GM19455 (cell line): ENCODE data around the gene SLC19A1.
"Not testable (repeated sequence)": the region's sequence is repeated elsewhere in the genome, so short reads cannot be mapped to it uniquely, and the experiment has no call there.

Source experiments
- ATAC-seq: cut with Tn5 transposase; IDR thresholded peaks from one replicate; pipeline ENCODE4 v1.9.1; 2021; ENCODE audit not compliant: unreplicated experiment

The SLC19A1 gene

GRCh38 chr21:45576838-45577737 is 34.8 kb upstream of the SLC19A1 start:
- ATAC-seq, result no peak

GRCh38 chr21:45575993-45576837 is 34.0 kb upstream of the SLC19A1 start:
- no peak for ATAC-seq

- ATAC-seq, result no peak
These were observed 33.2 kb upstream of the SLC19A1 start for GRCh38 chr21:45575304-45575992.

- no peak for ATAC-seq
These were observed 32.5 kb upstream of the SLC19A1 start for GRCh38 chr21:45574691-45575090.

- no peak for ATAC-seq
These were observed 31.9 kb upstream of the SLC19A1 start for GRCh38 chr21:45574081-45574501.

GRCh38 chr21:45573452-45574035 is 31.3 kb upstream of the SLC19A1 start:
- no peak for ATAC-seq

GRCh38 chr21:45572783-45573451 is 30.7 kb upstream of the SLC19A1 start:
- ATAC-seq, result no peak

GRCh38 chr21:45572231-45572630 is 30.0 kb upstream of the SLC19A1 start:
- no peak for ATAC-seq

GRCh38 chr21:45571641-45572040 is 29.4 kb upstream of the SLC19A1 start:
- no peak for ATAC-seq

GRCh38 chr21:45570826-45571601 is 28.8 kb upstream of the SLC19A1 start:
- ATAC-seq, result no peak

GRCh38 chr21:45570071-45570470 is 27.8 kb upstream of the SLC19A1 start:
- ATAC-seq, result no peak

- no peak for ATAC-seq
These were observed 26.1 kb upstream of the SLC19A1 start for GRCh38 chr21:45568383-45568782.

- ATAC-seq, result not testable (repeated sequence)
These were observed 21.9 kb upstream of the SLC19A1 start for GRCh38 chr21:45564137-45564536.

- ATAC-seq, result no peak
These were observed 20.7 kb upstream of the SLC19A1 start for GRCh38 chr21:45562965-45563364.

GRCh38 chr21:45562402-45562801 is 20.2 kb upstream of the SLC19A1 start:
- no peak for ATAC-seq

GRCh38 chr21:45561241-45561640 is 19.0 kb upstream of the SLC19A1 start:
- ATAC-seq, result not testable (repeated sequence)

GRCh38 chr21:45560106-45561021 is 18.1 kb upstream of the SLC19A1 start:
- ATAC-seq, result no peak
